ENCODE results near the gene TSPAN11.

GRCh38 chr12:30913323-30913722, 13.2 kb upstream of the TSPAN11 start:
- no peak for TF ChIP-seq CTCF (conservative IDR thresholded peaks at IDR 0.05; ENCODE audit: low read depth, low read length)
- no peak for TF ChIP-seq POLR2A (IDR thresholded peaks at IDR 0.05; ENCODE audit: low read depth, low read length)

Measured in IMR-90 (cell line).